IMR-90 (cell line): Measurements from ENCODE around the gene SLC39A8. TPM values are rescaled to one million over a fixed set of nuclear protein-coding genes. Genes with fewer than 3 reads are reported as not detected.

ENCODE experiments used
- ATAC-seq: fragments of 200-7000 bp; cut with Tn5 transposase; 2 replicates; pipeline ENCODE4 v1.9.1; 2020; ENCODE audit warnings: low read depth, mild to moderate bottlenecking, moderate library complexity
- BruUV-seq: library from RNA; stranded (reverse); fragments of 400-500 nt; replicated peaks from 2 replicates; lab custom pipeline; 2021; lab: Mats Ljungman, UMichigan
- CTCF ChIA-PET: fragments of 300-600 bp; formaldehyde crosslinking; extraction: SDS; loops from one replicate; lab custom pipeline; 2021; ENCODE audit warnings: antibody characterized with exemption; lab: Yijun Ruan, JAX
- POLR2A ChIA-PET: fragments of 300-600 bp; sonication (Branson Sonifier 250); formaldehyde crosslinking; loops from one replicate; lab custom pipeline; 2022; ENCODE audit warnings: antibody characterized with exemption; ENCODE audit not compliant: unreplicated experiment; lab: Charles Lee
- DNase-seq: peaks from one replicate; pipeline ENCODE4 v3.0.0; 2013
- H2AFZ ChIP-seq: replicated peaks from 2 replicates; pipeline ENCODE3; 2013; ENCODE audit warnings: low read length, mild to moderate bottlenecking; ENCODE audit not compliant: poor library complexity
- H2AK5ac ChIP-seq: 2 replicates; pipeline ENCODE4 v1.6.1; 2013; ENCODE audit warnings: low read depth, low read length, inconsistent platforms
- H2AK9ac ChIP-seq: replicated peaks from 2 replicates; pipeline ENCODE3; 2013; ENCODE audit warnings: mild to moderate bottlenecking, low read depth, low read length, moderate library complexity; ENCODE audit not compliant: poor library complexity
- H2BK120ac ChIP-seq: 2 replicates; pipeline ENCODE4 v1.6.1; 2013; ENCODE audit warnings: low read depth, low read length, inconsistent platforms
- H2BK15ac ChIP-seq: 3 replicates; pipeline ENCODE4 v1.6.1; 2013; ENCODE audit warnings: low read depth, low read length, inconsistent platforms
- H2BK20ac ChIP-seq: 2 replicates; pipeline ENCODE4 v1.6.1; 2013; ENCODE audit warnings: low read depth, mild to moderate bottlenecking, inconsistent platforms, low read length, moderate library complexity
- H2BK5ac ChIP-seq: 2 replicates; pipeline ENCODE4 v1.6.1; 2013; ENCODE audit warnings: mild to moderate bottlenecking, low read depth, low read length, inconsistent platforms; ENCODE audit not compliant: poor library complexity, severe bottlenecking
- H3K14ac ChIP-seq: replicated peaks from 2 replicates; pipeline ENCODE4 v1.6.1; 2013; ENCODE audit warnings: low read depth, low read length, inconsistent platforms
- H3K18ac ChIP-seq: 2 replicates; pipeline ENCODE4 v1.6.1; 2013; ENCODE audit warnings: low read depth, low read length, control low read depth
- H3K23ac ChIP-seq: 2 replicates; pipeline ENCODE4 v1.6.1; 2013; ENCODE audit warnings: low read depth, low read length, inconsistent platforms
- H3K27ac ChIP-seq: 2 replicates; pipeline ENCODE4 v1.5.1; 2013; ENCODE audit warnings: mild to moderate bottlenecking, control low read depth, low read length; ENCODE audit not compliant: insufficient read depth
- H3K27me3 ChIP-seq: 2 replicates; pipeline ENCODE4 v1.6.1; 2013; ENCODE audit warnings: low read length; ENCODE audit not compliant: control insufficient read depth, insufficient read depth
- H3K36me3 ChIP-seq: 2 replicates; pipeline ENCODE4 v1.6.1; 2013; ENCODE audit warnings: low read length, mixed read lengths; ENCODE audit not compliant: control insufficient read depth, insufficient read depth
- H3K4ac ChIP-seq: 2 replicates; pipeline ENCODE4 v1.6.1; 2013; ENCODE audit warnings: low read depth, low read length, inconsistent platforms
- H3K4me1 ChIP-seq: 2 replicates; pipeline ENCODE4 v1.6.1; 2013; ENCODE audit warnings: low read length, mixed read lengths; ENCODE audit not compliant: control insufficient read depth, insufficient read depth
- H3K4me2 ChIP-seq: 2 replicates; pipeline ENCODE4 v1.6.1; 2013; ENCODE audit warnings: low read depth, mild to moderate bottlenecking, control low read depth, low read length, moderate library complexity
- H3K4me3 ChIP-seq: 2 replicates; pipeline ENCODE4 v1.5.1; 2013; ENCODE audit warnings: low read depth, mild to moderate bottlenecking, control low read depth, low read length, moderate library complexity; ENCODE audit not compliant: insufficient read depth
- H3K56ac ChIP-seq: 2 replicates; pipeline ENCODE4 v1.6.1; 2013; ENCODE audit warnings: low read length, inconsistent platforms; ENCODE audit not compliant: insufficient read depth; ENCODE audit errors: extremely low read depth
- H3K79me1 ChIP-seq, 2 experiments: 2 replicates each; pipeline ENCODE4 v1.6.1; 2013; ENCODE audit warnings: low read length in 2 of 2, inconsistent platforms in 1 of 2, low read depth in 1 of 2
- H3K9ac ChIP-seq: 2 replicates; pipeline ENCODE4 v1.6.1; 2013; ENCODE audit warnings: low read depth, low read length, control low read depth
- H3K9me1 ChIP-seq: 2 replicates; pipeline ENCODE4 v1.6.1; 2013; ENCODE audit warnings: low read length, inconsistent platforms; ENCODE audit not compliant: insufficient read depth
- H3K9me3 ChIP-seq: 2 replicates; pipeline ENCODE4 v1.6.1; 2013; ENCODE audit warnings: low read length; ENCODE audit not compliant: control insufficient read depth, insufficient read depth
- H4K20me1 ChIP-seq: 2 replicates; pipeline ENCODE4 v1.6.1; 2013; ENCODE audit warnings: low read length, inconsistent platforms; ENCODE audit not compliant: insufficient read depth
- H4K5ac ChIP-seq: 2 replicates; pipeline ENCODE4 v1.6.1; 2013; ENCODE audit warnings: mild to moderate bottlenecking, low read depth, low read length, control low read depth
- H4K8ac ChIP-seq, 2 experiments: 2 replicates each; pipeline ENCODE4 v1.6.1; 2013; ENCODE audit warnings: low read depth in 2 of 2, low read length in 2 of 2, control low read depth in 1 of 2, inconsistent platforms in 1 of 2
- H4K91ac ChIP-seq: 2 replicates; pipeline ENCODE4 v1.6.1; 2013; ENCODE audit warnings: low read depth, low read length, inconsistent platforms; ENCODE audit not compliant: insufficient read depth
- BHLHE40 ChIP-seq: fragments of 150-350 bp; IDR thresholded peaks from 2 replicates; pipeline ENCODE4 v1.6.1; 2016; ENCODE audit warnings: mild to moderate bottlenecking, low read depth, low read length
- POLR2A ChIP-seq: IDR thresholded peaks from 2 replicates; pipeline ENCODE4 v1.6.1; 2012; ENCODE audit warnings: mild to moderate bottlenecking, low read depth, low read length
- RCOR1 ChIP-seq: IDR thresholded peaks from 2 replicates; pipeline ENCODE4 v1.6.1; 2012; ENCODE audit warnings: mild to moderate bottlenecking, low read length, improper control_type of control experiment; ENCODE audit not compliant: insufficient replicate concordance
- RFX5 ChIP-seq: IDR thresholded peaks from 2 replicates; pipeline ENCODE4 v1.8.0; 2012; ENCODE audit warnings: low read depth, mild to moderate bottlenecking, low read length, moderate library complexity
- WGBS, 2 experiments: methylation state at CpG; one replicate each; pipeline versions ENCODE4 v1.1.5 to v1.1.7; 2013; ENCODE audit warnings: missing lambda C conversion rate in 2 of 2; ENCODE audit not compliant: insufficient read length in 1 of 2; ENCODE audit errors: extremely low coverage in 2 of 2; 5-methylcytosine and 5-hydroxymethylcytosine counted together
- dilution Hi-C: fragments of 300-500 bp; cut with HindIII; formaldehyde crosslinking; loops from one replicate; pipeline ENCODE4 v1.14.3; 2018; ENCODE audit warnings: low sequenced_read_pairs; ENCODE audit not compliant: unreplicated experiment
- in situ Hi-C: fragments of 300-500 bp; cut with MboI; formaldehyde crosslinking; loops from 3 replicates; pipeline ENCODE4 v1.14.3; 2019; ENCODE audit warnings: low sequenced_read_pairs, inconsistent platforms, mixed read lengths
- intact Hi-C: fragments of 100-400 bp; cut with micrococcal nuclease; formaldehyde crosslinking; loops from 2 replicates; pipeline ENCODE4 v1.10.0; 2022
- polyA plus RNA-seq, 3 experiments: library from polyadenylated mRNA; depleted of rRNA; stranded (reverse); fragments of >200 nt; gene quantifications; 2 replicates each; pipeline ENCODE4 v1.2.3, GENCODE V29; 2012; ENCODE audit warnings: low replicate concordance in 1 of 3
- total RNA-seq: library from RNA; depleted of rRNA; stranded (reverse); fragments of >200 nt; gene quantifications from 2 replicates; pipeline ENCODE4 v1.2.3, GENCODE V29; 2012
- TF ChIP-seq, protein P1 (sequence below): fragments of 150-350 bp; IDR thresholded peaks from 2 replicates; pipeline ENCODE4 v1.6.1; 2017; ENCODE audit warnings: mild to moderate bottlenecking, antibody characterized with exemption, low read length, low read depth
- TF ChIP-seq, protein P2 (sequence below): conservative IDR thresholded peaks from 2 replicates; pipeline ENCODE4 v1.5.1; 2012; ENCODE audit warnings: mild to moderate bottlenecking, low read depth, low read length, improper control_type of control experiment

SLC39A8 gene
- total and polyA plus RNA-seq, 2 of the 4 experiments (the other 2 are of a cell fraction): 0.05 to 0.18 TPM

DNA sequence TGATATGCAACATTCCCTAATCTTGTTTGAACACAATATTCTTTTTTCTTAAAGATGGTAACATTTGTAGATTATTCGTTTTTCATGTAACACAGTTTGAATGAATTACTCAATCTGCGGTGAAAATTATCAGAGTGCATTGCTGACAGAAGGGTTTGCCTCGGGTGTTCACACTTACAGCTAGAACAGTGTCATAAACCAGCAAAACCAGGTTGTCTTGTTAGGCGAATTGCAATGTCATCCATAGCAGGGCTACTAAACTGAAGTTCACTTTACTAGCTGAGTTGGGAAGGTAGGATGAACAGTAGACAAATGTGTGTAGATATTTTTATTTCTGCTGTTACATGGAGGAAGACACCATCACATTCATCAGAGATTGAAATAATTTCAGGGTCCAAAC, 98.9 kb downstream of the SLC39A8 start:
- H3K79me1 ChIP-seq: no peaks in the 10 kb centered on the region
- H3K18ac ChIP-seq: no peak overlapping the region
- H3K4me3 ChIP-seq: no peak overlapping the region
- H4K5ac ChIP-seq: no peak overlapping the region
- TF ChIP-seq, protein P1, sequence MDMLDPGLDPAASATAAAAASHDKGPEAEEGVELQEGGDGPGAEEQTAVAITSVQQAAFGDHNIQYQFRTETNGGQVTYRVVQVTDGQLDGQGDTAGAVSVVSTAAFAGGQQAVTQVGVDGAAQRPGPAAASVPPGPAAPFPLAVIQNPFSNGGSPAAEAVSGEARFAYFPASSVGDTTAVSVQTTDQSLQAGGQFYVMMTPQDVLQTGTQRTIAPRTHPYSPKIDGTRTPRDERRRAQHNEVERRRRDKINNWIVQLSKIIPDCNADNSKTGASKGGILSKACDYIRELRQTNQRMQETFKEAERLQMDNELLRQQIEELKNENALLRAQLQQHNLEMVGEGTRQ: no peak
- TF ChIP-seq RFX5 (no peak), BHLHE40 (no peak), RCOR1 (no peak), POLR2A (no peak)
- TF ChIP-seq, protein P2, sequence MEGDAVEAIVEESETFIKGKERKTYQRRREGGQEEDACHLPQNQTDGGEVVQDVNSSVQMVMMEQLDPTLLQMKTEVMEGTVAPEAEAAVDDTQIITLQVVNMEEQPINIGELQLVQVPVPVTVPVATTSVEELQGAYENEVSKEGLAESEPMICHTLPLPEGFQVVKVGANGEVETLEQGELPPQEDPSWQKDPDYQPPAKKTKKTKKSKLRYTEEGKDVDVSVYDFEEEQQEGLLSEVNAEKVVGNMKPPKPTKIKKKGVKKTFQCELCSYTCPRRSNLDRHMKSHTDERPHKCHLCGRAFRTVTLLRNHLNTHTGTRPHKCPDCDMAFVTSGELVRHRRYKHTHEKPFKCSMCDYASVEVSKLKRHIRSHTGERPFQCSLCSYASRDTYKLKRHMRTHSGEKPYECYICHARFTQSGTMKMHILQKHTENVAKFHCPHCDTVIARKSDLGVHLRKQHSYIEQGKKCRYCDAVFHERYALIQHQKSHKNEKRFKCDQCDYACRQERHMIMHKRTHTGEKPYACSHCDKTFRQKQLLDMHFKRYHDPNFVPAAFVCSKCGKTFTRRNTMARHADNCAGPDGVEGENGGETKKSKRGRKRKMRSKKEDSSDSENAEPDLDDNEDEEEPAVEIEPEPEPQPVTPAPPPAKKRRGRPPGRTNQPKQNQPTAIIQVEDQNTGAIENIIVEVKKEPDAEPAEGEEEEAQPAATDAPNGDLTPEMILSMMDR: no peak
- no peak overlapping the region for H3K9ac ChIP-seq
- no peak overlapping the region for H3K23ac ChIP-seq
- 17% methylated on average over 1 of the region's 4 CpGs; no CpG with 5 or more reads in 1 of the 2 experiments for WGBS, 2 experiments
- no peak overlapping the region for H4K8ac ChIP-seq
- no peak overlapping the region for H2BK15ac ChIP-seq
- H3K9me3 ChIP-seq: peaks cover 3% of the 10 kb centered on the region; the same call in 1 of the 2 replicates
- H4K91ac ChIP-seq: no peak overlapping the region
- intact Hi-C loops (no loop called here), in situ Hi-C loops (no loop called here), dilution Hi-C loops (no loop called here)
- no peak overlapping the region for H2BK120ac ChIP-seq
- no peaks in the 10 kb centered on the region for H3K36me3 ChIP-seq
- POLR2A ChIA-PET: no interaction called here
- H3K14ac ChIP-seq: no peak overlapping the region
- no peak overlapping the region for H2AFZ ChIP-seq
- no peak overlapping the region for H2BK20ac ChIP-seq
- H3K56ac ChIP-seq: no peak overlapping the region
- H3K4me2 ChIP-seq: no peak overlapping the region
- no peaks in the 10 kb centered on the region for H3K27me3 ChIP-seq
- no peak overlapping the region for H2AK5ac ChIP-seq
- H2AK9ac ChIP-seq: no peak overlapping the region
- ATAC-seq (no peak), DNase-seq (no peak)
- no peaks in the 10 kb centered on the region for H3K9me1 ChIP-seq
- H3K4me1 ChIP-seq: no peaks in the 10 kb centered on the region
- CTCF ChIA-PET: no interaction called here
- no peak overlapping the region for H3K27ac ChIP-seq
- no peak overlapping the region for H2BK5ac ChIP-seq
- H3K4ac ChIP-seq: no peak overlapping the region
- H4K20me1 ChIP-seq: no peaks in the 10 kb centered on the region
- BruUV-seq: no TSS peak
